Body of pancreas (tissue), 4 donors: ENCODE results near the gene METTL1. TPM values are rescaled to one million over a fixed set of nuclear protein-coding genes. Genes with fewer than 3 reads are reported as not detected.
"Not testable (repeated sequence)": the region's sequence is repeated elsewhere in the genome, so short reads cannot be mapped to it uniquely, and the experiment has no call there.

ENCODE experiments used
- ATAC-seq: fragments of 150-250 bp; one replicate; pipeline ENCODE4 v1.9.1; 2016
- DNase-seq, 4 donors: peaks; one replicate each; pipeline ENCODE4 v3.0.0-alpha.2; 2019
- H3K27ac ChIP-seq, 4 donors: fragments of 200-600 bp; sonication (generic); 1 replicate in 3 of 4; 2 replicates in 1 of 4; pipeline versions ENCODE4 v1.5.1 to v1.6.1; 2016 to 2019; ENCODE audit warnings: mild to moderate bottlenecking in 1 of 4, mixed read lengths in 1 of 4, moderate library complexity in 1 of 4
- H3K27me3 ChIP-seq, 2 donors: fragments of 200-600 bp; sonication (generic); one replicate each; pipeline ENCODE4 v1.6.0; 2016; ENCODE audit warnings: mild to moderate bottlenecking in 1 of 2
- H3K36me3 ChIP-seq, 2 donors: fragments of 200-600 bp; sonication (generic); replicated peaks in 1 of 2; 2 replicates each; pipeline ENCODE4 v1.5.1; 2016; ENCODE audit warnings: low read depth in 2 of 2; ENCODE audit not compliant: insufficient read depth in 1 of 2
- H3K4me1 ChIP-seq: fragments of 200-600 bp; sonication (generic); one replicate; pipeline ENCODE4 v1.6.0; 2016
- H3K4me3 ChIP-seq, 2 donors: fragments of 200-600 bp; sonication (generic); 1 replicate in 1 of 2; 2 replicates in 1 of 2; pipeline ENCODE4 v1.5.1; 2016 to 2019
- H3K9me3 ChIP-seq, 3 donors: fragments of 200-600 bp; sonication (generic); 1 replicate in 2 of 3; 2 replicates in 1 of 3; pipeline ENCODE4 v1.5.1; 2016
- POLR2A ChIP-seq, 3 donors: fragments of 450-650 bp; IDR thresholded peaks; one replicate each; pipeline ENCODE4 v1.6.1; 2016; ENCODE audit warnings: antibody characterized with exemption in 3 of 3, mild to moderate bottlenecking in 2 of 3
- WGBS, 2 donors: methylation state at CpG; one replicate each; pipeline ENCODE4 v1.1.5; 2017; 5-methylcytosine and 5-hydroxymethylcytosine counted together
- intact Hi-C: fragments of 100-400 bp; cut with DNase I; formaldehyde crosslinking; loops from one replicate; pipeline ENCODE4 v1.15.1; 2023
- total RNA-seq, 2 donors: library from RNA; depleted of rRNA; stranded (reverse); fragments of >200 nt; gene quantifications; one replicate each; pipeline ENCODE4 v1.1.0, GENCODE V29; 2016
- TF ChIP-seq, protein P1 (sequence below), 7 experiments: fragments of 450-650 bp in 4 of 7; fragments of 200-600 bp in 3 of 7; sonication (generic) in 3 of 7; IDR thresholded peaks; one replicate each; pipeline ENCODE4 v1.5.1; 2016 to 2019; ENCODE audit warnings: antibody characterized with exemption in 7 of 7

Gene METTL1
- 10 to 100 TPM; 16.1 to 23.1 TPM for total RNA-seq

DNA sequence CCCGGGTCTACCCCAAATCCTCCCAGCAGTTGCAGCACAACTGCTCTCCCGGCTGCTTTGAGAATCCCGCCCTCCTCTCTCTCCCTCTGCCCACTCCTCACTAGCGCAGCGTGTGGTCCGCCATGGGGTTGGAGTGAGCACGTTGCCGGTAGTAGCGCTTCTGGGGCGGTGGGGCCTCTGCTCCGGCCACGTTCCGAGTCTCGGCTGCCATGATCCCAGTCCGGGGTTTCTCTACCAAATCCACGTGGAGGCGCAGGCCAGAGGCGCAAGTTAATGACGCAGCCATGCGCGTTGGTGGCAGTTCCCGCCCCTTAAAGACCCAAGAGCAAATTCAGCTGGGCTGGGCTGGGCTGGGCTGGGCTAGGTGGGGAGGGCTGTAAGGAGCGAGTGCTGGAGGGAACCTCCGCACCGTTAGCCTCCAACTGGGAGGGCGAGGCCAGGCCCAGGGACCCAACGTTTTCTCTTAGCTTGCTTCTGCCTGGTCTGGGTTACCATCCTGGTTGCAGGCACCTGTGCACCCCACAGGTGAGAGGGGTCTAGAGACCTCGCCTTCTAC is at the start of gene METTL1:
TSS of gene METTL1 (minus strand) at position 233 of the 556 bp plus-strand sequence. CDS start at position 211, 22 bp downstream.
- Histone ChIP-seq H3K27ac (peak within 1 kb of the TSS; percentile 78 to 95 (median 90)), H3K36me3 (peaks cover 0 to 6% of the 10 kb centered on the region in 2 donors), H3K4me3 (peak within 1 kb of the TSS; percentile 32 to 69), H3K9me3 (no peaks in the 10 kb centered on the region), H3K4me1 (peaks cover 40% of the 10 kb centered on the region), H3K27me3 (no peaks in the 10 kb centered on the region)
- intact Hi-C loops = no loop called here
- 0% methylated on average over 22 to 28 of the region's 28 CpGs for WGBS, 2 donors
- ATAC-seq (peak; percentile 95), DNase-seq (peak; percentile 94 to 97 (median 96))
- TF ChIP-seq, protein P1, sequence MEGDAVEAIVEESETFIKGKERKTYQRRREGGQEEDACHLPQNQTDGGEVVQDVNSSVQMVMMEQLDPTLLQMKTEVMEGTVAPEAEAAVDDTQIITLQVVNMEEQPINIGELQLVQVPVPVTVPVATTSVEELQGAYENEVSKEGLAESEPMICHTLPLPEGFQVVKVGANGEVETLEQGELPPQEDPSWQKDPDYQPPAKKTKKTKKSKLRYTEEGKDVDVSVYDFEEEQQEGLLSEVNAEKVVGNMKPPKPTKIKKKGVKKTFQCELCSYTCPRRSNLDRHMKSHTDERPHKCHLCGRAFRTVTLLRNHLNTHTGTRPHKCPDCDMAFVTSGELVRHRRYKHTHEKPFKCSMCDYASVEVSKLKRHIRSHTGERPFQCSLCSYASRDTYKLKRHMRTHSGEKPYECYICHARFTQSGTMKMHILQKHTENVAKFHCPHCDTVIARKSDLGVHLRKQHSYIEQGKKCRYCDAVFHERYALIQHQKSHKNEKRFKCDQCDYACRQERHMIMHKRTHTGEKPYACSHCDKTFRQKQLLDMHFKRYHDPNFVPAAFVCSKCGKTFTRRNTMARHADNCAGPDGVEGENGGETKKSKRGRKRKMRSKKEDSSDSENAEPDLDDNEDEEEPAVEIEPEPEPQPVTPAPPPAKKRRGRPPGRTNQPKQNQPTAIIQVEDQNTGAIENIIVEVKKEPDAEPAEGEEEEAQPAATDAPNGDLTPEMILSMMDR (IDR thresholded peaks at IDR 0.05) = peak in 2 of 7 experiments; percentile 6 to 17
- peak; percentile 42 to 89 (median 82) for TF ChIP-seq POLR2A (IDR thresholded peaks at IDR 0.05)

DNA sequence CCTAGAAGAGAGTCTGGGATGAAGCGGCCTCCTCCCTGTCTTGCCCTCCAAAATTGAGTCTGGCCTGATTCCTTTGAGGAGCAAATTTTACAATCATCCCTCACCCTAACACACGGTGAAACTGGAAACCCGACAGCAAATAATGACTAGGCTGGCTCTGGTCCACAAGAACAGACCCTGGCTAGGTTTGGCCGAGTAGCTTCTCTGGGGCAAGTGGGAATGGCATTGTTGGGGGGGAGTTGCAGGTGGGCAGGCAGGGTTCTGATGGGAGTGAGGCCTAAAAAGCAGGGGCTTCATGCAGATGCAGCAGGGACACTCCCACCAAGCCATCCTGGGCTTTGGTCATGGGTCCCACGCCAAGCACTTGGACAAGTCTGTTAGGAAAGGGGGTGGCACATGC is 49.1 kb upstream of the METTL1 start:
- H3K27me3 ChIP-seq, H3K9me3 ChIP-seq, H3K4me3 ChIP-seq, H3K4me1 ChIP-seq, DNase-seq, H3K27ac ChIP-seq, intact Hi-C loops, ATAC-seq: not testable (repeated sequence)
- WGBS, 2 donors = 75% methylated on average over 5 of the region's 5 CpGs; no CpG with 5 or more reads in 1 of the 2 donors
- peaks cover 31 to 41% of the 10 kb centered on the region in 2 donors for H3K36me3 ChIP-seq

DNA sequence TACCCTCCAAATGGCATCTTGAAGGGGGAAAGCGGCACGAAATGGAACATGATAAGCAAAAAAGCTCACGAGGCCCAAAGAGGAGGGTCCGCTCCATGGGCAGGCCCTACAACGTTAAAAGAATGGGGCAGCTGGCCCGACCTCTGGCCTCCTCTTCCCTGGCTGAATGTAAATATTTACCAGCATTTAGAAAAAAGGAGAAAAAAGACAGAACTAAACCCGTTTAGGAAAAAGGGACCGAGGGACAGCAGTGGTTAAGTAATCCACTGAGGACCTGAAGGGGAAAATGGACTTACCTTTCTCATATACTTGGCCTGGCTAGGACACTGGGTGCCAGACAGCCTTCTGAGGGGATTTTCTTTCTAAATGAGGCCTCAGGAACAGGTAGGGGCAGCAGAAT is 48.2 kb upstream of the METTL1 start:
- ATAC-seq, intact Hi-C loops, DNase-seq, H3K27me3 ChIP-seq, H3K9me3 ChIP-seq, H3K27ac ChIP-seq, H3K4me1 ChIP-seq, H3K4me3 ChIP-seq: not testable (repeated sequence)
- 69 to 71% methylated on average over 8 of the region's 8 CpGs for WGBS, 2 donors
- H3K36me3 ChIP-seq = peaks cover 24 to 33% of the 10 kb centered on the region in 2 donors

DNA sequence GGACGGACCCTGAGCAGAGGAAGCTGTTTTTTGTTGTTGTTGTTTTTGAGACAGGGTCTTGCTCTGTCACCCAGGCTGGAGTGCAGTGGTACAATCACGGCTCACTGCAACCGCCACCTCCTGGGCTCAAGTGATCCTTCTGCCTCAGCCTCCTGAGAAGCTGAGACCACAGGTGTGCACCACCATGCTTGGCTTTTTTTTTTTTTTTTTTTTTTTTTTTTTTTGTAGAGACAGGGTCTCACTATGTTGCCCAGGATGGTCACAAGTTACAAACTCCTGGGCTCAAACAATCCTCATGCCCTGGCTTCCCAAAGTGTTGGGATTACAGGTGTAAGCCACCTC is 46.1 kb upstream of the METTL1 start:
- ATAC-seq, H3K27ac ChIP-seq, H3K27me3 ChIP-seq, H3K4me1 ChIP-seq, H3K4me3 ChIP-seq, intact Hi-C loops, H3K9me3 ChIP-seq, DNase-seq: not testable (repeated sequence)
- 89 to 97% methylated on average over 3 of the region's 3 CpGs for WGBS, 2 donors
- H3K36me3 ChIP-seq = peaks cover 4 to 13% of the 10 kb centered on the region in 2 donors

DNA sequence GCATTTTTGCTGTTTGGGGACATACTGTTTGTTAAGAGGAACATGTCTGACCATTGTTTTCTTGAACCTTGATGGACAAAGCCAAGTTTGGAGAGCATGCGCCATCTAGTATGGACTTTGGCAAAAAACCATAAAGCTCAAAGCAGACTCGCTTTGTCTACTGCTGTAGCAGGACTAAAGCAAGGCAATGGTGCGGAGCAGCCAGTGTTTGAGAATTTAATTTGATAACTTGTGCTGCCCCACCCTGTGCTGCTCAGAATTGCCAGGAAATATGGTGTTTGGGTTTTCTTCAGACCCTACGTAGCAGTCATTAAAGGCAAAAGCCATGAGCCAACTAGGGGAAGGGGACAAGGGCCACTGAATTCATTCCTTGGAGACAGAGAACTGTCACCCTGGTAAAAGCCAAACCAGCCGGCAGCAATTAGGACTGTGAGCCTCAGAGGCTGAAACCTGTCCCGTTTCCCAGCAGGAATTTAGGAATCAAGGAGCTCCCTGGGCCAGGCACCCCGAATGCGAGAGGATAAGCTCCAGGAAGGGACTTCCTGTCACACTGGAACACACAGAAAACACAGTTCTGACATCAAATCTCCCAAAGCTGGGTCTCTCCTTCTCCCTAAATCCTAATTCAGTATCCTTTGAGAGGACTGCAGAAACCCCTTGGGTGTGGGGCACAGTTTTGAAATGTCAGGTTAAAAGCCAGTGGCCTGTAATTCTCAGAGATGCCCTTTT is 45.5 kb upstream of the METTL1 start:
- intact Hi-C loops = no loop called here
- Histone ChIP-seq H3K27me3 (no peaks in the 10 kb centered on the region), H3K4me1 (no peaks in the 10 kb centered on the region), H3K36me3 (peaks cover 0 to 10% of the 10 kb centered on the region in 2 donors), H3K9me3 (no peaks in the 10 kb centered on the region), H3K4me3 (no peak overlapping the region), H3K27ac (no peak overlapping the region)
- ATAC-seq (no peak), DNase-seq (no peak)
- TF ChIP-seq POLR2A (IDR thresholded peaks at IDR 0.05) = no peak
- TF ChIP-seq, protein P1 (IDR thresholded peaks at IDR 0.05) = no peak
- WGBS, 2 donors = 83 to 88% methylated on average over 8 of the region's 8 CpGs

DNA sequence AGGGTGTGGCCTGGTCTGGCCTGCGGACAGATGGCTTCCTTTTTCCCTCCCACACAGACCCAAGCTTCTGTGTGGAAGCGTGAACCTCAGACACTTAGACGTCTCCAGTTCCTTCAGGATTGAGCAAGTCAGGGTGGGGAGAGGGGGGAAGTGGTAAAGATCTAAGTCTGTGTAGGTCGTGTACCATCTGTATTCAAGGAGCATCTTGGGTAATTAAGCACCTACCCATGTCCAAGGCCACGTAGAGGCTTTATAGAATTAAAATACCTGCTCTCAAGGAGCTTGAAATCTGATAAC is 44.9 kb upstream of the METTL1 start:
- intact Hi-C loops = no loop called here
- Histone ChIP-seq H3K4me3 (no peak overlapping the region), H3K27me3 (no peaks in the 10 kb centered on the region), H3K4me1 (no peaks in the 10 kb centered on the region), H3K9me3 (no peaks in the 10 kb centered on the region), H3K27ac (no peak overlapping the region), H3K36me3 (peaks cover 0 to 7% of the 10 kb centered on the region in 2 donors)
- ATAC-seq (peak; percentile 14), DNase-seq (peak in 1 of 4 donors; percentile 54)
- 57 to 67% methylated on average over 5 of the region's 5 CpGs for WGBS, 2 donors
- no peak for TF ChIP-seq POLR2A (IDR thresholded peaks at IDR 0.05)
- TF ChIP-seq, protein P1 (IDR thresholded peaks at IDR 0.05) = no peak
